GM19240 (cell line): ENCODE results near the gene LRRC32.

Experiments used
- DNase-seq: peaks from one replicate; pipeline ENCODE4 v3.0.0; 2011; ENCODE audit warnings: low spot score; ENCODE audit not compliant: insufficient read length

The LRRC32 gene

GRCh38 chr11:76664578-76665061 is 5.9 kb downstream of the LRRC32 start:
- DNase-seq, result no peak

GRCh38 chr11:76663912-76664440 is 6.6 kb downstream of the LRRC32 start:
- DNase-seq, result no peak

GRCh38 chr11:76663486-76663810 is 7.1 kb downstream of the LRRC32 start:
- DNase-seq, result no peak

- DNase-seq, result no peak
These were observed 7.7 kb downstream of the LRRC32 start for GRCh38 chr11:76662656-76663485.

- DNase-seq, result no peak
These were observed 8.6 kb downstream of the LRRC32 start for GRCh38 chr11:76661834-76662434.

GRCh38 chr11:76661306-76661751 is 9.2 kb downstream of the LRRC32 start:
- no peak for DNase-seq

- no peak for DNase-seq
These were observed 9.8 kb downstream of the LRRC32 start for GRCh38 chr11:76660533-76661305.

GRCh38 chr11:76659672-76660532 is 10.6 kb downstream of the LRRC32 start:
- DNase-seq, result no peak

- DNase-seq, result no peak
These were observed 11.6 kb downstream of the LRRC32 start for GRCh38 chr11:76658651-76659650.

- DNase-seq, result no peak
These were observed 12.3 kb downstream of the LRRC32 start for GRCh38 chr11:76658231-76658630.

GRCh38 chr11:76657187-76658170 is 13.1 kb downstream of the LRRC32 start:
- DNase-seq, result no peak

- DNase-seq, result no peak
These were observed 13.9 kb downstream of the LRRC32 start for GRCh38 chr11:76656571-76657081.

- no peak for DNase-seq
These were observed 14.5 kb downstream of the LRRC32 start for GRCh38 chr11:76656050-76656531.

GRCh38 chr11:76655501-76656049 is 15.0 kb downstream of the LRRC32 start:
- no peak for DNase-seq

- no peak for DNase-seq
These were observed 15.6 kb downstream of the LRRC32 start for GRCh38 chr11:76654980-76655379.

- no peak for DNase-seq
These were observed 16.2 kb downstream of the LRRC32 start for GRCh38 chr11:76654298-76654851.

GRCh38 chr11:76653674-76654284 is 16.8 kb downstream of the LRRC32 start:
- DNase-seq, result no peak
